GM18858 (cell line): ENCODE data around the gene FUCA1.
"Not testable (repeated sequence)": the region's sequence is repeated elsewhere in the genome, so short reads cannot be mapped to it uniquely, and the experiment has no call there.

ENCODE experiments used
- ATAC-seq: cut with Tn5 transposase; IDR thresholded peaks from one replicate; pipeline ENCODE4 v1.9.1; 2021; ENCODE audit not compliant: unreplicated experiment

The FUCA1 gene

GRCh38 chr1:23867895-23868556, at the start of gene FUCA1:
Gene FUCA1 (minus strand): TSS chr1:23868290. CDS start chr1:23868286, 4 bp downstream.
- peak; percentile 71 for ATAC-seq

DNA sequence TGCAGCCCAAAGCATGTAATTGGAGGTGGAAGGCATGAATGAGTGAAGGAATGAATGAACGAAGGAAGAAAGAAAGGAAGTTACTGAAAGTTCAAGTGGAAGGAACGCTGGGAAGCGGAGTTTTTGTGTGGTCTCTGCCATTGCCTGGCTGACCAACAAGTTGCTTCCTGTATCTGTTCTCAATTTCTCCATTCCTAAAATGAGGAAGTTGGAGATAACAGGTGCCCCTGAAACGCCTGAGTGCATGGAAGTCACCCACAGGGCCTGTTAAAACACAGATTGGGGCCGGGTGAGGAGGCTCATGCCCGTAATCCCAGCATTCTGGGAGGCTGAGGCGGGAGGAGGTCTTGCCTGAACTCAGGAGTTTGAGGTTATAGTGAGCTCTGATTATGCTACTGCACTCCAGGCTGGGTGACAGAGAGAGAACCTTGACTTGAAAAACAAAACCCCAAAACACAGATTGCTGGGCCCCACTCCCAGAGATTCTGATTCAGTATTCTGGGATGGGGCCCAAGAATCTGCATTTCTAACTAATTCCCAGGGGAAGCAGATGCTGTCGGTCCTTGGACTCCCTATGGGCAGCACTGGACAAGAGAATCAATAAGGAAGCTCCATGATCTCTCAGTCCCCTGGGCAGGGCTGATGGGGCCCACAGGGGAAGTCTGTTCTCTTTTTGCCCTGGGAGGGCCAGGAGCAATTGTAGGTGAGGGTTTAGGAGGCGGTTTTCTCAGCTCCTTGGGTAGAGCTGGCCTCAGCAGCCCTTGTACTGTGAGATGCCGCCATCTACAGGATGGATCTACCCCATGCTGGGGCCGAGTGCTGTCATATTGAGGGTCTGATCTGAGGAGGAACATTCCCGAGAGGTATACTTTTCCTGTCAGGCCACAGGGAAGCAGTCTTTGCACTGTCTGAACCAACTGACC, 48.4 kb upstream of the FUCA1 start:
- ATAC-seq: no peak

DNA sequence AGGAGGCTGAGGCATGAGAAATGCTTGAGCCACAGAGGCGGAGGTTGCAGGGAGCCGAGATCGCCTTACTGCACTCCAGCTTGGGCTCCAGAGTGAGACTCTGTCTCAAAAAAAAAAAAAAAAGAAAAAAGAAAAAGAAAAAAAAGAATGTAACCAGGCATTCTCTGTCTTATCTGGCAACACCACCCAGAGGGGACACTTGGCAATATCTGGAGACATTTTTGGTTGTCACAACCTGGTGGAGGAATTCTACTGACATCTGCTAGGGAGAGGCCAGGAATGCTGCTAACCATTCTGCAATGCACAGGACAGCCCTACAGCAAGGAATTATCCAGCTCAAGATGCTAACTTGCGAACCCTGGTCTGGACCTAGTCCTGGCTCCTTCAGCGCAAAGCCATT, 47.4 kb upstream of the FUCA1 start:
- no peak for ATAC-seq

DNA sequence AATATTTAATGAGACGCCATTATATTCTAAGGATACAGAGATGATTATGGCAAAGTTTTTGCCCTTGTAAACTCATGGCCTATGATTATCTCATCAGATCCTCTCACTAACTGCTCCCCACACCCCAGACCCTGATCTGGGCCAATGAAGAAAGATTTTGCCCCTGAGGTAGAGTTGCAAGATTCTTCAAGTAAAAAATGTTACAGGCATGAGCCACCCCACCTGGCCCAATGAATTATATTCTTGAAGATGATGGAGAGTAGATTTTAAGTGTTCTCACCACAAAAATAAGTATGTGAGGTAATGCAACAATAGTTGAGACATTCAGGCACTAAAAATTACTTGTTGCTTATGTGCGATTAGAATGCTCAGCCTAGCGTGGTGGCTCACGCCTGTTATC, 46.8 kb upstream of the FUCA1 start:
- no peak for ATAC-seq

DNA sequence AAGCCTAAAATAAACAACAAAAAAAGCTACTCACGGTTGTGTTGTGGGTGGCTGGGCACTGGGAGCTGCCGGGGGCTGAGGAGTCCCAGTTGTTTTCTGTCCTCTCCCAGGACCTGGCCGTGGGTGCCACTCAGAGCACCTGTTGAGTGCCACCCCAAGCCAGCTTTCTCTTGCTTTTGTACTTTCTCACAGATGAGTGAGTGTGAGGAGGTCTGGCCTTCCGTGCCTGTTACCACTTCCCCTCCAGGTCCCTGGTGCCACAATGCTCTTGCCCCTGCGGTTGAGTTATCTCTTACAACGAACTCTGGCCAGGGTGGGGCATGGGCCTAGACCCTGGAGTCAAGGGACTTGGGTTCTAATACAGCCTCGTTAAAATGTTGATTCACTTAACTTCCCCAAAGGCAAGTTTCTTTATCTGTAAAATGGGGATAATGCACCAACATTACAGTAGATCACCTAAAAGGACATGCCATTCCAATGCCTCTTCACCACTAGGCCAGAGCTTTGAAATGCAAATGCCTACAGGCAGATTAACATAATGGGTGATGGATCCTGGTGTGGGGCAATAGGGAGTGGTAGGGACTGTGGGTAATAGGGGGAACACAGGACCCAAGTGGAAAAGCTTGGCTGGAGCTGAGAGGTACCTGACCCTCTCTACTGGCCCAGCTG, 45.3 kb upstream of the FUCA1 start, which contains the start of gene CNR2:
CNR2 (minus strand) TSS at position 151 of the 669 bp plus-strand sequence. CDS start 37,745 bp downstream, outside the sequence.
- no peak for ATAC-seq

DNA sequence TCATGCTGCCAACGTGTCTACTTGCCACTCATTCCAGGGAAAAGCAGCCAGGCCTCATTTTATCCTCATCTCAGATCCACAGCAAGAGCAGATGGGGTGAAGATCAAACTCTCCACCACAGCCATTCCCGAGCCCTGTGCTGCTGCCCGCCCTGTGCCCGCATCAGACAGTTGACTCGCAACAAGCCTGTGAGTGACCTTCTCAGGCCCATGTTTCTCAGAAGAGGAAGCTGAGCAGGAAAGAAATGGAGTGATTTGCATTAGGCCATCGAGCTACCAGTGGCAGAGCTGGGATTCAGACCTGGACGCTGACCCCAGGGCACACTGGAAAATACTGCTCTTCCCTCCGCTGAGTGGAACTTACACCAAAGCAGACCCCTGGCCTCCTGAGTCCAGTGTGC, 43.8 kb upstream of the FUCA1 start:
- ATAC-seq: no peak

- ATAC-seq: no peak
These were observed 42.6 kb upstream of the FUCA1 start for GRCh38 chr1:23910553-23911246.

DNA sequence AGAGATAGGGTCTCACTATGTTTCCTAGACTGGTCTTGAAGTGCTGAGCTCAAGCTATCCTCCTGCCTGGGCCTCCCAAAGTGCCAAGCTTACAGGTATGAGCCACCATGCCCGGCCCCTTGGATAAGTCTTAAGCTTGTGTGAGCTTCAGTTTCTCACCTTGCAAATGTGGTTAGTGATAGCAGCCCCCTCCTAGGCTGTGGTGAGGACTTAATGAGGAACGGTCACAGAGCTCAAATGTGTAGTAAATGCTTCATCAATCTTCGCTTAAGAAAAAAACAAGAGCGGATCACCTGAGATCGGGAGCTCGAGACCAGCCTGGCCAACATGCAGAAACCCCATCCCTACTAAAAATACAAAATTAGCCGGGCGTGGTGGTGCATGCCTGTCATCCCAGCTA, 42.1 kb upstream of the FUCA1 start:
- ATAC-seq: no peak

- no peak for ATAC-seq
These were observed 41.3 kb upstream of the FUCA1 start for GRCh38 chr1:23909412-23909811.

- no peak for ATAC-seq
These were observed 40.6 kb upstream of the FUCA1 start for GRCh38 chr1:23908453-23909341.

DNA sequence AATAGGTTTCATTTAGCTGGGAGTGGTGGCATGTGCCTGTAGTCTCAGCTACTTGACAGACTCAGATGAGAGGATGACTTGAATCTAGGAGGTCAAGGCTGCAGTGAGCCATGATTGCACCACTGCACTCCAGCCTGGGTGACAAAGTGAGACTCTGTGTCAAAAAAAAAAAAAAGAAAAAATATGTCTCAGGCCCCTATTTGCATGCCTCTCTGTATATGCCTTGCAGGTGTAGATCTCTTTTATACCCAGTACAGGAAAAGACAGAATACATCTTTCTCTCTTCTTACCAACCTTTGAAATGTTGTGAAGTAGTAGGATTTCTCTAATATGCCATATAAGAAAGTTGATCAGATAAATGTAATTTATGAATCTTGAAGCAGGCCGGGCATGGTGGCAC, 38.6 kb upstream of the FUCA1 start:
- no peak for ATAC-seq

GRCh38 chr1:23905461-23906025, 37.5 kb upstream of the FUCA1 start:
- ATAC-seq: no peak

DNA sequence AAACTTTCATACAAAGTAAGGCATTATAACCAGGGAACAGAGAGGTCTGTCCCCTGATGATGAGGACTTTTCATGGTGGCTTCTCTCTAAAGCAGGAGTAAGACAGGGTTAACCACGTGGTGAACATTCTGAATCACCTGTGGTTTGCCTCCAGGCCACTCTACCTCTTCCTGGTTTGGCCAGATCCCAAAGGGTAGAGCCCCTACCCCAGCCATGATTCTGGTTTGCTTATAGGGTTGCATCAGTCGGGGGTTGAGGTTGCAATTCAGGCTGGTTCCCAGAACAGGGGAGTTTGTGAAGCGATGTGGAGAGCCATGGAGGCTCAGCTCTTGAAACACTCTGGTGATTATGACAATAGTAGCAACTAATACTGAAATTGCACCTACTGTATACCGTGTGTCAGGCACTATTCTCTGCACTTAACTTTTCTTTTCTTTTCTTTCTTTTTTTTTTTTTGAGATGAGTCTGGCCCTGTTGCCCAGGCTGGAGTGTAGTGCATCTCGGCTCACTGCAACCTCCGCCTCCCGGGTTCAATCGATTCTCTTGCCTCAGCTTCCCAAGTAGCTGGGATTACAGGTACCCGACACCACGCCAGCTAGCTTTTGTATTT, 36.8 kb upstream of the FUCA1 start:
- ATAC-seq: no peak

DNA sequence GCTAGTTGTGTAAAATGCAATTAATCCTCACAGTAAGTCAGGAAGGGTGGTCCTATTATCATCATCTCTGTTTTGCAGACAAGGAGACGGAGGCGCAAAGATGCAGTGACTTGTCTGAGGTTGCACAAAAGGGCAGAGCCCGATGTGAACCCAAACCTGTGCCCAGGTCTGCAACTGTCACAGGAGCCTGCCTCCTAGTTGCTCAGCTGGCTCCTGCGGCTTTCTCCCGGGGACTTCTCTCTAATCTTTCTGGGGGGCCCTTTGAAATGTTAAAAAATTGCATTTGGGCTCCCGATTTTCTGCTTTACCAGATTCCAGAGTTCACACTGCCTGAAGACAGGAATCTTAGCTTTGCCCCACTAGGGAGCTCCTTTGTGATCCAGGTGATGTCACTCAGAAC, 35.7 kb upstream of the FUCA1 start:
- ATAC-seq: no peak

GRCh38 chr1:23902321-23903278, 34.5 kb upstream of the FUCA1 start:
- no peak for ATAC-seq

DNA sequence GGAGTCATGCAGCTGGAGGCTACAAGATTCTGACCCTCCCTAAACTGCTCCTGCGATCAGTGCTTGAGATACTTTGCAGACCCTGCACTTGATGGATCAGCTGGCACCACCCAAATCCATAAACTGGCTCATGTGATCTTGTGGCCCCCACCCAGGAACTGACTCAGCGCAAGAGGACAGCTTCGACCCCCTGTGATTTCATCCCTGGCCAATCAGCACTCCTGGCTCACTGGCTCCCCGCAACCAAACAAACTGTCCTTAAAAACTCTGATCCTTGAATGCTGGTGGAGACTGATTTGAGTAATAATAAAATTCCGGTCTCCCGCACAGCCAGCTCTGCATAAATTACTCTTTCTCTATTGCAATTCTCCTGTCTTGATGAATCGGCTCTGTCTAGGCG, 31.9 kb upstream of the FUCA1 start:
- ATAC-seq: not testable (repeated sequence)

DNA sequence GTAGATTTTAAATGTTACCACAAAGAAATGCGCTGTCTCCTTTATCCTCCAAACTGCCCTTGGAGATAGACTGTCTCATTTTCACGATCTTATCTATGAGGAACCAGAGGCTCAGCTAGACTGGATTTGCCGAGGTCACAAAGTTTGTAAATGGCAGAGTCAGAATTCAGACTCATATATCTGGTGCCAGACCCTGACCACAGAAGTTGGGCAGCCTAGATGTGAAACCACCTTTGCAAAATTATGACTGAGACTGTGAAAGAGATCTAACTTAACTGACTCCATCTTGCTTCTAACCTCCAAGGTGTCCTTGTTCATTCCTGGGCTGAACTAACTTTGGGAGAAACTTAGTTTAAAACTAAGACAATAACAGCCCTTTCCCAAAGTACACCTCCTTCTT, 31.0 kb upstream of the FUCA1 start:
- ATAC-seq: no peak

- ATAC-seq: no peak
These were observed 29.0 kb upstream of the FUCA1 start for GRCh38 chr1:23897083-23897482.
